ENCODE data around the gene YBX2.

YBX2 gene

GRCh38 chr17:7295230-7296180 lies 1.1 kb upstream of the YBX2 start:
- no peak for DNase-seq

DNA sequence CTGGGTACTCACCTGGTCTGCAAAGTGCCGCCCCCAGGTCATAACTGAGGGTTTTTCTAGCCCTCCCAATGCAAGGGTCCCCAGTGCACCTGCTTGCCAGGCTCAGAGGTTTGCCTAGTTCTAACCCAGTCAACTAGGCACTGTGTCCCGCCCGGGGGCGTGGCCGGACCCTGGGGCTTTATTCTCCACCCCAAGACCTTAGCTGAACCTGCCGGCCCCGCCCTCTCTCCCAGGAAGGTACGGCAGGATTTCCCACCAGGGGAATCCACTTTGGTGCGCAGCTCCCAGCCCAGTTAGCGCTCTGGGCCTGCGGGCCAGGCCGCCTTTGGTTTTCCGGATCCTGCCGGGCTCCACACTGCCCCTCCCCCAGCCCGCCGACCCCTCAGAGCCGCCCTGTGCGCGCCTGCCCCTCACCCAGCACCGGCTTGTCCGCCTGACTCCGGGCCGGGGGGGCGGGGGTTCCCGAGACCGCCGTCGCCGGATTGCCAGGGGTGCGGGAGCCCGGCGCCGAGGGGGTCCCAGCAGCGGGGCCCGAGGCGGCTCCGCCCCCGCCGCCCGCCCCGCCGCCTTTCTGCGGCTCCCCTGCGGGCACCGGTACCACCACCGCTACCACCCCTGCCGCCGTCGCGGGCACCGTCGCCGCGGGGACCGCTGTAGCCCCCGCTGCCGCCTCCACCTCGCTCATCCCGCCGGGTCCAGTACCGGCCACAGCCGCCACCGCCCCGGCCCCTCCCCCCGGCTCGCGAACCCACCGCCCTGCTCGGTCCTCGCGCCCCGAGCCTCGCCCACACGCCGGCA lies 424 bp downstream of the YBX2 start:
- DNase-seq, result peak; percentile 34

DNA sequence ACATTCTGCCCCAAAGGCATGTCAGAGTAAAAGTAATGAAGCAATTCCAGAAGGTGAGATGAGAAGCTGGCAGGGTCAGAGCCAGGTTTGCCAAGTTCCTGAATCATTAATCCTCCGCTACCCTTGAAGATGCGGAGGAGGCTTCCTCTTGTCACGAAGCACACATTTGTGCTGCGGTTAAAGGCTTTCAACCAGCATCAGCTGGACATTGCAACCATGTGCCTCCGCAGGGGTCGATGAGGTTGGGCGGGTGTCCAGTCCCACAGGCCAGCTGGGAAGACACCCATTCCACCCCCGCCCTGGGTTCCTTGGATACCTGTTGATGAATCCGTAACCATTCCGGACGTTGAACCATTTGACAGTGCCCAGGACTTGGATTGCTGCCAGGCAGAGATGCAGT lies 1.3 kb downstream of the YBX2 start:
- DNase-seq, result peak; percentile 91

DNA sequence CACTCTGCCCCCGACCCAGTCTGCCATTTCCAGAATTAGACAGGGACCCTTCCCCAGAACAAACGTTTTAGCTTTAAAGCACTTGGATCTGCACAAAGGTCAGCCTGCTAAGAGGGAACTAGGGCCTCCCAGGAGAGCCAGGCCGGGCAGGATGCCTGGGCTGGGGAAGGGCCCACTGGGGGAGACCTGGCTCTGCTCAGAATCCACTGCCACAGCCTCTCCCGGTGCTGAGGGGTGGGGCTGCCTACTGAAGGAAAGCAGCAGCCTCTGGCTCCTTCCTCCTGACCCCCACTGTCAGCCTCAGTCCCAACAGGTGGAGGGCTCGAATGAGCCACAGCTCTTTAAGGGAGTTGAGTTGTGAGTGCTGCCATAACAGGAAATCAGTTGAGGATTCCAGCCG lies 1.7 kb downstream of the YBX2 start:
- DNase-seq, result no peak

DNA sequence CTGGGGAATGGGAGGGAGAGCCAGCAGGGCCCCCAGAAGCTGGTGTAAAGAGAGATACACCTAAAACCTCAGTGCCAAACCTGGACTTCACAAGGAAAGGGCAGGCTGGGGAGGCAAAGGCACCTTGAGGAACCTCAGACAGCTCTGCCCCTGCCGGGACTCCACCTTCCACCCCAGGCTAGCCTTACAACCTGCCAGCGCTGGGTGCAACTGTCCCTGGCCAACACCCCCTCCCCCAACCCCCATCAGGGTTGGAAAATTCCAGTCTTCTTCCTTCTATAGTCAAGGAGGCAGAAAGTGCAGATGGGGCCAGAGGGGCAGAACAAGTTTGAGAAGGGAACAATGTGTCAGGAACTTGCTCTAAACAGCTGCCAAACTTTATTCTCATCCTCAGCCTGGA lies 2.2 kb downstream of the YBX2 start:
- DNase-seq, result no peak

- no peak for DNase-seq
Observed at GRCh38 chr17:7290685-7291084, 3.8 kb downstream of the YBX2 start.

GRCh38 chr17:7290166-7290565 lies 4.3 kb downstream of the YBX2 start:
- no peak for DNase-seq

DNA sequence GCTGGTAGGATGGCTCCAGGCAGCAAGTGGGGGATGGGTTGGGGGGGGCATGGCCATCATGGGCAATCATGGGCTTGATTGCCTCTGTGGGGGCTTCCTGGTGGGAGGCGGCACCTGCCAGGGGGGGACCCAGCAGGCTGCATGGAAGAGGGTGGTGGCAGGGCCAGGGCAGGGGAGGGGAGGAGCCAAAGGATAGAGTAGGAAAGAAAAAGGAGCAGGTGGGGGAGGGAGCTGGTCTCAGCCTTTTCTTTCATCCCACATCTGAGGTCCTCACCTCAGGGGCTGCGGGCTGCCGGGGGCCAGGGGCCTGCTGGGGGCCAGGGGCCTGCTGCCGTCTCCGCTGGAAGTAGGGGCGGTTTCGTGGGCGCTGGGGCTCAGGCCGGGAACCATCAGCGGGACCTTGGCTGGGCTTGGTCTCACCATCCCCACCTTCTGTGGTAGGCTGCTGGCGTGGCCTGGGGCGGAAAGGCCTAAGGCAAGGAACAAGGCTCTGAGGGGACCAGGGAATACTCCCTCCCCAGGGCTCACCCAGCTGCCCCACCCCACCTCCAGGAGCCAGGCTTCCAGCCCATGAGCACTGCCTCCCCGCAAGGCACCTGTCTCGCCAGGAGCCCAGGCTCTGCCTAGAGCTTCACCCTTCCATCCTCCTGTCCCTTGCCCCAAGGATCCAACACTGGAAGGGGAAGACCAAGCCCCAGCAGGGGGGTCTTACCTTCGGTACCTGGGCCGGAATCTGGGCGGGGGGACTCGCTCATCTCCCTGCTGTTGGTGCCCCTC lies 5.0 kb downstream of the YBX2 start:
- no peak for DNase-seq

- DNase-seq, result no peak
Observed at GRCh38 chr17:7285679-7286078, 8.8 kb downstream of the YBX2 start.

DNA sequence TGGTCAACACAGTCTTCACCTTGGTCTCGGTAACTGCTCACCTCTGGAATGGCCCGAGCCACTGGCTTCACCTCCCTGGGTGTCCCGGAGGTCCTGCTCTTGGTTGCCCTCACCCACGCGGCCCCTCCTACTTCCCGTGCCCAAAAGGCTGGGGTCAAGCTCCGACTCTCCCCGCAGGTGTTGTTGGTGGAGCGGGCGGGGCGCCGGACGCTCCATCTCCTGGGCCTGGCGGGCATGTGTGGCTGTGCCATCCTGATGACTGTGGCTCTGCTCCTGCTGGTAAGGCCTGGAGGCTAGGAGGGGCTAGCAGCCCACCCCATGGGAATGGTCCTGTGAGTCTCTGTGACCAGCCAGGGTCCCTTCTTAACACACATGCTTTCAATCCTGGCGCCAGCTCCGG lies 9.5 kb downstream of the YBX2 start:
- DNase-seq, result no peak

DNA sequence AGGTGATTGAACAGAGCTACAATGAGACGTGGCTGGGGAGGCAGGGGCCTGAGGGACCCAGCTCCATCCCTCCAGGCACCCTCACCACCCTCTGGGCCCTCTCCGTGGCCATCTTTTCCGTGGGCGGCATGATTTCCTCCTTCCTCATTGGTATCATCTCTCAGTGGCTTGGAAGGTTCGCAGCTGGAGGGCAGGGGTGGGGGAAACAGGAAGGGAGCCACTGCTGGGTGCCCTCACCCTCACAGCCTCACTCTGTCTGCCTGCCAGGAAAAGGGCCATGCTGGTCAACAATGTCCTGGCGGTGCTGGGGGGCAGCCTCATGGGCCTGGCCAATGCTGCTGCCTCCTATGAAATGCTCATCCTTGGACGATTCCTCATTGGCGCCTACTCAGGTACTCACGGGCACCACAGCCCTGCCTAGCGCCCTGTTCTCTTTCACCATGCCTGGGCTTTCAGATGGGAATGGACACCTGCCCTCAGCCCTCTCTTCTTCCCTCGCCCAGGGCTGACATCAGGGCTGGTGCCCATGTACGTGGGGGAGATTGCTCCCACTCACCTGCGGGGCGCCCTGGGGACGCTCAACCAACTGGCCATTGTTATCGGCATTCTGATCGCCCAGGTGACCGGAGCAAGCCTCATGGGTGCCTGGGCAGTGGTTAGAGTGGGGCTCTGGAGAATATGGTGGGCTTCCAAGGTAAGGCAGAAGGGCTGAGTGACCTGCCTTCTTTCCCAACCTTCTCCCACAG lies 10.8 kb downstream of the YBX2 start:
- no peak for DNase-seq

GRCh38 chr17:7282752-7283321 lies 11.6 kb downstream of the YBX2 start:
- peak; percentile 78 for DNase-seq

GRCh38 chr17:7281953-7282751 lies 12.3 kb downstream of the YBX2 start:
- DNase-seq, result no peak

DNA sequence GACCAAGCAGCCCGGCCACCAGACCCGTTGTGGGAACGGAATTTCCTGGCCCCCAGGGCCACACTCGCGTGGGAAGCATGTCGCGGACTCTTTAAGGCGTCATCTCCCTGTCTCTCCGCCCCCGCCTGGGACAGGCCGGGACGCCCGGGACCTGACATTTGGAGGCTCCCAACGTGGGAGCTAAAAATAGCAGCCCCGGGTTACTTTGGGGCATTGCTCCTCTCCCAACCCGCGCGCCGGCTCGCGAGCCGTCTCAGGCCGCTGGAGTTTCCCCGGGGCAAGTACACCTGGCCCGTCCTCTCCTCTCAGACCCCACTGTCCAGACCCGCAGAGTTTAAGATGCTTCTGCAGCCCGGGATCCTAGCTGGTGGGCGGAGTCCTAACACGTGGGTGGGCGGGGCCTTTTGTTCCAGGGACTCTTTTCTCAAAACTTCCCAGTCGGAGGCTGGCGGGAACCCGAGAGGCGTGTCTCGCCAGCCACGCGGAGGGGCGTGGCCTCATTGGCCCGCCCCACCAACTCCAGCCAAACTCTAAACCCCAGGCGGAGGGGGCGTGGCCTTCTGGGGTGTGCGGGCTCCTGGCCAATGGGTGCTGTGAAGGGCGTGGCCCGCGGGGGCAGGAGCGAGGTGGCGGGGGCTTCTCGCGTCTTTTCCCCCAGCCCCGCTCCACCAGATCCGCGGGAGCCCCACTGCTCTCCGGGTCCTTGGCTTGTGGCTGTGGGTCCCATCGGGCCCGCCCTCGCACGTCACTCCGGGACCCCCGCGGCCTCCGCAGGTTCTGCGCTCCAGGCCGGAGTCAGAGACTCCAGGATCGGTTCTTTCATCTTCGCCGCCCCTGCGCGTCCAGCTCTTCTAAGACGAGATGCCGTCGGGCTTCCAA lies 13.1 kb downstream of the YBX2 start, which contains the start of gene SLC2A4:
TSS of gene SLC2A4 (plus strand) at position 645 of the 879 bp plus-strand sequence. CDS start at position 862, 217 bp downstream.
- peak; percentile 99 for DNase-seq

- DNase-seq, result peak; percentile 96
Observed at GRCh38 chr17:7280519-7281073, 13.8 kb downstream of the YBX2 start.

DNA sequence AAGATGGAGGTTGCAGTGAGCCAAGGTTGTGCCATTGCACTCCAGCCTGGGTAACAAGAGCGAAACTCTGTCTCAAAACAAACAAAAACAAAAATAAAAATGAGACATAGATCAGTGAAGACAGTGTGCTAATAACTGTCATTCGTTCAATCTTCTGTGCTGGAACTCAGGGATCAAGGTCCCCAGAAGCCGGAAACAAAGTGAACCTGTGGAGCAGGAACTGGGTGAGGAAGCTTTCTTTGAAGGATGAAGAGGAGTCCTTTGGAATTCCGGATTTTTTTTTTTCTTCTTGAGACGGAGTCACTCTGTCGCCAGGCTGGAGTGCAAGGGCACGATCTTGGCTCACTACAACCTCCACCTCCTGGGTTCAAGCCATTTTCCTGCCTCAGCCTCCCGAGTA lies 15.0 kb downstream of the YBX2 start:
- DNase-seq, result no peak

GRCh38 chr17:7266784-7267183 lies 27.7 kb downstream of the YBX2 start:
- peak; percentile 18 for DNase-seq

DNA sequence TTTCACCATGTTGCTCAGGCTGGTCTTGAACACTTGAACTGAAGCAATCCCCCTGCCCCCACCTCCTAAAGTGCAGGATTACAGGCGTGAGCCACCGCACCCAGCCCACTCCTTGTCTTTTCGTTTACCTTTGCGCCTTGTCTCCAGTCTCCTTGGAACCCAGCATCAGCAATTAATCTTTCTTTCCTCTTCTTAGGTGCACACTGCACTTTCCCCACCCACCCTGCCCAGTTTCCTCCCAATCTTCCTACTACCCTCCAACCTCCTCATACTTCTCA lies 30.7 kb downstream of the YBX2 start:
- no peak for DNase-seq

GRCh38 chr17:7262935-7263800 lies 31.3 kb downstream of the YBX2 start:
- peak; percentile 83 for DNase-seq

Measured in OCI-M1 (cell line).